Trophoblast cell (in vitro differentiated cells and primary cell): ENCODE measurements around the gene EXOC3.

Source experiments
- DNase-seq, 2 donors: peaks; one replicate each; pipeline ENCODE4 v3.0.0-alpha.2; 2016
- H2AFZ ChIP-seq: 2 replicates; pipeline ENCODE4 v1.6.1; 2013; ENCODE audit warnings: low read length, moderate library complexity, mild to moderate bottlenecking; ENCODE audit not compliant: insufficient read depth, poor library complexity
- H2AK5ac ChIP-seq: 2 replicates; pipeline ENCODE4 v1.6.1; 2013; ENCODE audit warnings: mild to moderate bottlenecking, low read length
- H2BK120ac ChIP-seq: 2 replicates; pipeline ENCODE4 v1.6.1; 2013; ENCODE audit warnings: low read length, mild to moderate bottlenecking, moderate library complexity; ENCODE audit not compliant: insufficient read depth, poor library complexity
- H2BK12ac ChIP-seq: 2 replicates; pipeline ENCODE4 v1.6.1; 2013; ENCODE audit warnings: mild to moderate bottlenecking, low read length, moderate library complexity
- H2BK5ac ChIP-seq: 2 replicates; pipeline ENCODE4 v1.6.1; 2013; ENCODE audit warnings: low read length, low read depth, moderate library complexity, mild to moderate bottlenecking; ENCODE audit not compliant: poor library complexity
- H3K14ac ChIP-seq: 2 replicates; pipeline ENCODE4 v1.6.1; 2013; ENCODE audit warnings: mild to moderate bottlenecking, low read length
- H3K18ac ChIP-seq: 2 replicates; pipeline ENCODE4 v1.6.1; 2013; ENCODE audit warnings: mild to moderate bottlenecking, low read length
- H3K23ac ChIP-seq: 2 replicates; pipeline ENCODE4 v1.6.1; 2013; ENCODE audit warnings: low read length
- H3K27ac ChIP-seq: 2 replicates; pipeline ENCODE4 v1.5.1; 2013; ENCODE audit warnings: low read depth, mild to moderate bottlenecking, inconsistent platforms, low read length, moderate library complexity
- H3K27me3 ChIP-seq: 2 replicates; pipeline ENCODE4 v1.6.1; 2013; ENCODE audit warnings: inconsistent platforms, mild to moderate bottlenecking, low read length, moderate library complexity; ENCODE audit not compliant: insufficient read depth
- H3K36me3 ChIP-seq, 2 experiments: 1 replicate in 1 of 2; 2 replicates in 1 of 2; pipeline ENCODE4 v1.6.1; 2013; ENCODE audit warnings: low read length in 2 of 2, mild to moderate bottlenecking in 2 of 2, moderate library complexity in 1 of 2; ENCODE audit not compliant: insufficient read depth in 2 of 2, control insufficient read depth in 1 of 2
- H3K4ac ChIP-seq: 2 replicates; pipeline ENCODE4 v1.6.1; 2013; ENCODE audit warnings: low read depth, mild to moderate bottlenecking, low read length, moderate library complexity
- H3K4me1 ChIP-seq, 2 experiments: 1 replicate in 1 of 2; 2 replicates in 1 of 2; pipeline ENCODE4 v1.6.1; 2013; ENCODE audit warnings: low read length in 2 of 2, mild to moderate bottlenecking in 2 of 2, moderate library complexity in 1 of 2; ENCODE audit not compliant: insufficient read depth in 2 of 2, control insufficient read depth in 1 of 2
- H3K4me2 ChIP-seq: 2 replicates; pipeline ENCODE4 v1.6.1; 2013; ENCODE audit warnings: inconsistent platforms, mild to moderate bottlenecking, low read length, moderate library complexity
- H3K4me3 ChIP-seq: 2 replicates; pipeline ENCODE4 v1.5.1; 2013; ENCODE audit warnings: mild to moderate bottlenecking, low read depth, low read length, inconsistent platforms
- H3K79me1 ChIP-seq: one replicate; pipeline ENCODE4 v1.6.1; 2013; ENCODE audit warnings: low read length
- H3K79me2 ChIP-seq: 2 replicates; pipeline ENCODE4 v1.6.1; 2013; ENCODE audit warnings: low read length, mild to moderate bottlenecking; ENCODE audit not compliant: control insufficient read depth, insufficient read depth, poor library complexity
- H3K9ac ChIP-seq: 2 replicates; pipeline ENCODE4 v1.6.1; 2013; ENCODE audit warnings: mild to moderate bottlenecking, low read length
- H3K9me3 ChIP-seq: 2 replicates; pipeline ENCODE4 v1.6.1; 2013; ENCODE audit warnings: low read depth, mild to moderate bottlenecking, control low read depth, inconsistent platforms, low read length; ENCODE audit not compliant: insufficient read depth
- H4K12ac ChIP-seq: 2 replicates; pipeline ENCODE4 v1.6.1; 2013; ENCODE audit warnings: low read depth, mild to moderate bottlenecking, low read length, moderate library complexity
- H4K8ac ChIP-seq: 2 replicates; pipeline ENCODE4 v1.6.1; 2013; ENCODE audit warnings: low read depth, mild to moderate bottlenecking, low read length, moderate library complexity
- H4K91ac ChIP-seq: one replicate; pipeline ENCODE4 v1.6.1; 2013; ENCODE audit warnings: low read depth, mild to moderate bottlenecking, low read length, moderate library complexity
- WGBS: extraction: QIAGEN DNeasy Blood & Tissue Kit; methylation state at CpG from one replicate; pipeline ENCODE4 v1.1.7; 2013; ENCODE audit warnings: missing lambda C conversion rate; ENCODE audit not compliant: insufficient read length, insufficient coverage; ENCODE audit errors: extremely low coverage; 5-methylcytosine and 5-hydroxymethylcytosine counted together

EXOC3 gene

GRCh38 chr5:476102-476813 is 33.3 kb downstream of the EXOC3 start:
- Histone ChIP-seq H3K79me1 (peaks cover 16% of the 10 kb centered on the region), H3K9me3 (peaks cover 4% of the 10 kb centered on the region), H4K12ac (no peak overlapping the region), H3K23ac (no peak overlapping the region), H4K91ac (no peak overlapping the region), H2AK5ac (no peak overlapping the region), H4K8ac (no peak overlapping the region), H3K4me2 (no peak overlapping the region), H3K4me1 (peaks cover 13% of the 10 kb centered on the region in 2 experiments), H2BK5ac (no peak overlapping the region), H3K27me3 (peaks cover 6% of the 10 kb centered on the region), H3K36me3 (peaks cover 2 to 3% of the 10 kb centered on the region in 2 experiments), H3K14ac (no peak overlapping the region), H3K4ac (no peak overlapping the region), H3K79me2 (peaks cover 11% of the 10 kb centered on the region), H3K18ac (no peak overlapping the region), H3K9ac (no peak overlapping the region), H3K4me3 (no peak overlapping the region), H3K27ac (no peak overlapping the region), H2AFZ (no peak overlapping the region), H2BK120ac (no peak overlapping the region), H2BK12ac (no peak overlapping the region)
- DNase-seq, result no peak
- WGBS, result no CpG with 5 or more reads among the region's 51 CpGs

GRCh38 chr5:476814-477175 is 33.8 kb downstream of the EXOC3 start:
- Histone ChIP-seq H4K8ac (no peak overlapping the region), H3K14ac (no peak overlapping the region), H2AK5ac (no peak overlapping the region), H3K4me3 (no peak overlapping the region), H4K12ac (no peak overlapping the region), H3K23ac (no peak overlapping the region), H3K27me3 (peaks cover 6% of the 10 kb centered on the region), H4K91ac (no peak overlapping the region), H2AFZ (no peak overlapping the region), H3K36me3 (no peaks in the 10 kb centered on the region), H3K79me1 (peaks cover 16% of the 10 kb centered on the region), H3K27ac (no peak overlapping the region), H3K4me2 (no peak overlapping the region), H3K18ac (no peak overlapping the region), H3K9me3 (peaks cover 4% of the 10 kb centered on the region), H3K4ac (no peak overlapping the region), H2BK5ac (no peak overlapping the region), H3K79me2 (peaks cover 11% of the 10 kb centered on the region), H2BK120ac (no peak overlapping the region), H3K4me1 (peaks cover 13% of the 10 kb centered on the region in 2 experiments), H3K9ac (no peak overlapping the region), H2BK12ac (no peak overlapping the region)
- DNase-seq, result no peak
- WGBS, result no CpG with 5 or more reads among the region's 9 CpGs

- peaks cover 9% of the 10 kb centered on the region in 2 experiments for H3K4me1 ChIP-seq
- H2AFZ ChIP-seq, result no peak overlapping the region
- H4K91ac ChIP-seq, result no peak overlapping the region
Measured at GRCh38 chr5:477247-477646, 34.3 kb downstream of the EXOC3 start.

GRCh38 chr5:477871-478270 is 34.9 kb downstream of the EXOC3 start:
- DNase-seq, result no peak
- Histone ChIP-seq H4K12ac (no peak overlapping the region), H2BK12ac (no peak overlapping the region), H3K4me3 (no peak overlapping the region), H4K91ac (no peak overlapping the region), H3K18ac (no peak overlapping the region), H3K4ac (no peak overlapping the region), H2AK5ac (no peak overlapping the region), H3K27ac (no peak overlapping the region), H3K23ac (no peak overlapping the region), H3K27me3 (peaks cover 6% of the 10 kb centered on the region), H2BK120ac (no peak overlapping the region), H3K14ac (no peak overlapping the region), H4K8ac (no peak overlapping the region), H3K36me3 (no peaks in the 10 kb centered on the region), H3K79me1 (peaks cover 9% of the 10 kb centered on the region), H3K4me1 (peaks cover 5 to 7% of the 10 kb centered on the region in 2 experiments), H2AFZ (no peak overlapping the region), H3K4me2 (no peak overlapping the region), H2BK5ac (no peak overlapping the region), H3K9ac (no peak overlapping the region), H3K9me3 (peaks cover 4% of the 10 kb centered on the region), H3K79me2 (peaks cover 6% of the 10 kb centered on the region)
- WGBS, result no CpG with 5 or more reads among the region's 13 CpGs

More at GRCh38 chr5:477247-477646, 34.3 kb downstream of the EXOC3 start:
- H3K27me3 ChIP-seq, result peaks cover 6% of the 10 kb centered on the region
- no peak overlapping the region for H2AK5ac ChIP-seq
- H3K23ac ChIP-seq, result no peak overlapping the region
- no CpG with 5 or more reads among the region's 19 CpGs for WGBS
- H3K79me1 ChIP-seq, result peaks cover 15% of the 10 kb centered on the region
- H3K4me3 ChIP-seq, result no peak overlapping the region
- no peaks in the 10 kb centered on the region for H3K36me3 ChIP-seq
- no peak overlapping the region for H3K9ac ChIP-seq
- no peak overlapping the region for H3K4ac ChIP-seq
- H2BK5ac ChIP-seq, result no peak overlapping the region
- no peak overlapping the region for H3K27ac ChIP-seq
- H4K8ac ChIP-seq, result no peak overlapping the region
- H3K79me2 ChIP-seq, result peaks cover 11% of the 10 kb centered on the region
- H4K12ac ChIP-seq, result no peak overlapping the region
- no peak overlapping the region for H3K14ac ChIP-seq
- H2BK120ac ChIP-seq, result no peak overlapping the region
- H2BK12ac ChIP-seq, result no peak overlapping the region
- H3K4me2 ChIP-seq, result no peak overlapping the region
- peaks cover 4% of the 10 kb centered on the region for H3K9me3 ChIP-seq
- no peak for DNase-seq
- no peak overlapping the region for H3K18ac ChIP-seq
